Daoy (cell line): Measurements from ENCODE around the gene CCDC117. TPM values are rescaled to one million over a fixed set of nuclear protein-coding genes. Genes with fewer than 3 reads are reported as not detected.

Source experiments
- DNase-seq: peaks from one replicate; pipeline ENCODE4 v3.0.0-alpha.2; 2015; ENCODE audit warnings: low read depth
- total RNA-seq: library from RNA; depleted of rRNA; stranded (reverse); fragments of >200 nt; shearing (Covaris generic); gene quantifications from 2 replicates; pipeline ENCODE4 v1.2.3, GENCODE V29; 2014

CCDC117 gene
- total RNA-seq, 1 experiment from 2014 or later, result 33.2 TPM

GRCh38 chr22:28769394-28770085 is 3.0 kb upstream of the CCDC117 start:
- no peak for DNase-seq

GRCh38 chr22:28771195-28771791 is 1.2 kb upstream of the CCDC117 start:
- DNase-seq, result no peak

DNA sequence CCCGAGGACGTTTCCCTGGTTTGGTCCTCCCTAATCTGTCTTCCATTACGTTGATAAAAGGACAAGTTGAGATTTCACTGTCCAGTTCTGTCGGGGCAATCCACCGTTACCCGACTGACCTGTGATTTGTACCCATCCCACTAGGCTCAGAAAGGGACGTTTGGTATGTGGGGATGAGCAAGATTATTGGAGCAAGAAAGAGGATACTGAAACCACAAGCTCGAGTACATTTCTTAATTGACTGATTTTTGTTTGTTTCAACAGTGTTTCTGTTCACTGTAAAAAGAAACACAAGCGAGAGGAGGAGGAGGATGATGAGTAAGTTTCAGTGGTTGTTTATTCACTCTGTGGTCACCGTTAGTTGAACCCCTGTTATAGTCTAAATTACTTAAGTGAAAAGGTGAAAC is 969 bp downstream of the CCDC117 start:
- no peak for DNase-seq

DNA sequence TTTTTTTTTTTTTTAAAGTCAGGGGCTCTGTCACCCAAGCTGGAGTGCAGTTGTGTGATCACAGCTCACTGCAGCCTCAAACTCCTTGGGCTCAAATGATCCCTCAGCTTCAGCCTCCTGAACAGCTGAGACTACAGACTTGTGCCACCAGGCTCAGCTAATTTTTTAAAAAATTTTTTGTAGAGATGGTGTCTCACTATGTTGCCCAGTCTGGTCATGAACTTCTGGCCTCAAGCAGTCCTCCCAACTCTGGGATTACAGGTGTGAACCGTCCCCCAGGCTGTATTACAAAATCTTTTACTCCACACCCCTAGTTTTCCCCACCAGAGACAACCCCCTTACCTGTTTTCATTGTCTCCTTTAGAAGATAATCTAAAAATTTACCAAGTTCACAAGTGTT is 1.9 kb downstream of the CCDC117 start:
- DNase-seq, result no peak

GRCh38 chr22:28779833-28780232 is 7.3 kb downstream of the CCDC117 start:
- no peak for DNase-seq

GRCh38 chr22:28780296-28780695 is 7.8 kb downstream of the CCDC117 start:
- no peak for DNase-seq

DNA sequence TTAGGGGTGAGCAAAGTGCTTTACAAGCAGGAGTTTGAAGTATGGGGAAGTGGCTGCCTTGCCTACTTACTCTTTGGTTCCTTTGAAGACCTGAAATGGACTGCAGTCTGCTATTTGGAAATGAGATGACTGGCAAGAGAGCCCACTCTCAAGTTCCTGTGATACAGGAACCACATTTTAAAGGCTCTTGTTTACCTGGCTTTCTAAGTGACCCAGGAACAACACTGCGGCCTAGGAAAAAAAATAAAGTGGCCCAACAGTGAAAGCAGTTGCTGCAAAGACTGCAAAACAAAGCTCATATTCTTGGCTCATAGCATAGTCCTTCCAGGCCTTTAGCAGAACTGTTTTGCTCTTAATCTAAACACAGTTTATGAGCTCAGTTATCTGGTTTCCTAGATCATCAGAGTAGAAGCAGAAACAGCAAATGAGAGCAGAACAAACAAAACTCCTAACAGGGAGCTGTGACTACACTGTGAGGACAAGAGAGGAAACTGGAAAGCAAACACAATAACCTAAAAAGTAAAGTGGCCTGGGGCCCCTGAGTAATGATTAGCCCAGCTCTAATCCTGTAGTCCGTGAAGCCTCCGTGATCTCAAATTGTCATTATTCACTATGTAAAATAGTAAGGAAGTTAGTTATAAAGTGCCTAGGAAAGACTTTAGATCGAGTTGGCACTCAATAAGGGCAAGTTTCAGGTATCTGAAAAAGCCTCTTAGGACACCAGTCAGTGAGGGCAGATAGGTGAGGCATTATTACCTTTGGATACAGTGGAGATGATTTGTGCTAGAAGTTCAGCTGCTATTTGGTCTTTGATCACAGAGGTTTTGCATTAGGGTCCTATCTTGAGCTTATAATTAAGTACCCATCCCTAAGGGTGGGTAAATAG is 11.5 kb downstream of the CCDC117 start:
- DNase-seq, result no peak

DNA sequence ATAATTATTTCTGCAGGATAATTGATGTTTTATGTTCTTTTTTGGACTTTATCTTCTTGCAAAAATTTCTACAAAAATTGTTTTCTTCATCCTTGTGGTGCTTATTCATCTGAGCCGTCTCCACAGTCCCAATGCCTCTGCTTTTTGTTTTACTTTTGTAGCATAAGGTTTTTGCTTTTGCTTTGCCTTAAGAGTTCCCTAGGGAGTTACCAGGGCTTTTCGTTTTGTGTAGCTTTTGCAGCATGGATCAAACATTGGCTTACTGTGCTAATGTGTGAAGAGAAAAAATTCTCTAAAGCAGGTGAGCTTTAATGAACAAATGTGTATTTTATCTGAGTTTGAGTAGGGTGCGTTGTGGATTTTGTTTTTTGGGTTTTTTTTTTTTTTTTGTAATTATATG is 16.1 kb downstream of the CCDC117 start:
- no peak for DNase-seq

DNA sequence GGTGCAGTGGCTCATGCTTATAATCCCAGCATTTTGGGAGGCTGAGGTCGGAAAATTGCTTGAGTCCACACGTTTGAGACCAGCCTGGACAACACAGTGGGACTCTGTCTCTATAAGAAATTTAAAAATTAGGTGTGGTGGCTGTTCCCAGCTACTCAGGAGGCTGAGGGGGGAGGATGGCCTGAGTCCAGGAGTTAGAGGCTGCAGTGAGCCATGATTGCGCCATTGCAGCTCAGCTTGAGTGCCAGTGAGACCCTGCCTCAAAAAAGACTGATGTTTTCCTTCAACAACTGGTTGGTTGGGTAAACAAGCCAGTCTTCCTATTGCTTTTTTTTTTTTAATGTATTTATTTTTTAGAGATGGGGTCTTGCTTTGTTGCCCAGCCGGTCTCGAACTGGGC is 18.6 kb downstream of the CCDC117 start:
- DNase-seq, result no peak

- no peak for DNase-seq
These were observed 19.5 kb downstream of the CCDC117 start for GRCh38 chr22:28791841-28792490.

DNA sequence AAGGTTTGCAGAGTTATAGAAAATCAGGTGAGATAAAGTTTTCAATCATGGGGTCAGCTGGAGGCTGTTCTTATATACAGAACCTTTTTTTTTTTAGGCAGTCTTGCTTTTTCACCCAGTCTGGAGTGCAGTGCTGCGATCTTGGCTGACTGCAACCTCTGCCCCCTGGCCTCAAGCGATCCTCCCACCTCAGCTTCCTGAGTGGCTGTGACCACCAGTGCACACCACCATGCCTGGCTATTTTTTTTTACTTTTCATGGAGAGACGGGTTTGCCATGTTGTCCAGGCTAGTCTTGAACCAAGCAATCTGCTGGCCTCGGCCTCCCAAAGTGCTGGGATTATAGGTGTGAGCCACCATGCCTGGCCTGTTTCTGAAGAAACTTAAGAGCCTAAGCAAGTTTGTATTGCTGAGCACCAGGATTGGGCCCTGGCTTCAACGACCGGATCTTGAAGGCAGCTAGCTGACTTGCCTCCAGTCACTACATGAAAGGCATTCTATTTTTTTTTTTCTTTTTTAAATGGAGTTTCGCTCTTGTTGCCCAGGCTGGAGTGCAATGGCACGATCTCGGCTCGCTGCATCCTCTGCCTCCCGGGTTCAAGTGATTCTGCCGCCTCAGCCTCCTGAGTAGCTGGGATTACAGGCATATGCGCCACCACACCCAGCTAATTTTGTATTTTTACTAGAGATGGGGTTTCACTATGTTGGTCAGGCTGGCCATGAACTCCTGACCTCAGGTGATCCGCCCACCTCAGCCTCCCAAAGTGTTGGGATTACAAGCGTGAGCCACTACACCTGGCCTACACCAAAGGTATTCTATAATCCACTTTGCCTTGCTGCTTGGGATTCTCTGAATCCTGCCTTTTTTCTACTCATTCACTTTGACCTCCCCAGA is 20.2 kb downstream of the CCDC117 start:
- DNase-seq, result no peak

DNA sequence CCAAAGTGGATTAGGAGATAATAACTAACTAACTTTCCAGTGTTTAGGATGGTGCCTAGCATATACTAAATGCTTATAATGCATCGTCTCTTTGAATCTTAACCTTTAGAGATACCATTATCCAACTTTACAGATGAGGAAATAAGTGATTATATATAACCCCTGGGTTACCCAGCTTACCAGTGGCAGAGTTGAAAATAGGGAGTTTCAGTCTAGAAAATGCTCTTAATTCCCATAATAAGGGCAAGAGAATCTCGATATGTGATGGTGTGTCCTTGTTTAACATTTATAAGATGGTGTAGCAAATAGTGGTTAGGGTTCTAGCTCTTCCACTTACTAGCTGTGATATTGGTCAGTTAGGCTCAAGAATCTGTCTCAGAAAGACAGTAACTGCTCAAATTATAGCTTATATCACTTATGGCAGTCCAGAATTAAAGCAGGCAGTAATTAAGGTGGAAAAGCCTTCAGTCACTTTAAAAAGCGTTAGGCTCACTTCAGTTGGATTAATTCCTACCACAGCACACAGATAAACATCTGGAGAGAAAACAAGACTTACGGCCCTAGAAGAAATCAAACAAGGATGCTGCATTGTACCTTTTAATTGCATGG is 21.6 kb downstream of the CCDC117 start:
- DNase-seq, result no peak

GRCh38 chr22:28795071-28795693 is 22.7 kb downstream of the CCDC117 start:
- DNase-seq, result no peak

- DNase-seq, result no peak
These were observed 23.7 kb downstream of the CCDC117 start for GRCh38 chr22:28795932-28796856.

- peak; percentile 67 for DNase-seq
These were observed 26.5 kb downstream of the CCDC117 start for GRCh38 chr22:28798810-28799605.

- peak; percentile 66 for DNase-seq
These were observed 27.3 kb downstream of the CCDC117 start for GRCh38 chr22:28799606-28800307.

DNA sequence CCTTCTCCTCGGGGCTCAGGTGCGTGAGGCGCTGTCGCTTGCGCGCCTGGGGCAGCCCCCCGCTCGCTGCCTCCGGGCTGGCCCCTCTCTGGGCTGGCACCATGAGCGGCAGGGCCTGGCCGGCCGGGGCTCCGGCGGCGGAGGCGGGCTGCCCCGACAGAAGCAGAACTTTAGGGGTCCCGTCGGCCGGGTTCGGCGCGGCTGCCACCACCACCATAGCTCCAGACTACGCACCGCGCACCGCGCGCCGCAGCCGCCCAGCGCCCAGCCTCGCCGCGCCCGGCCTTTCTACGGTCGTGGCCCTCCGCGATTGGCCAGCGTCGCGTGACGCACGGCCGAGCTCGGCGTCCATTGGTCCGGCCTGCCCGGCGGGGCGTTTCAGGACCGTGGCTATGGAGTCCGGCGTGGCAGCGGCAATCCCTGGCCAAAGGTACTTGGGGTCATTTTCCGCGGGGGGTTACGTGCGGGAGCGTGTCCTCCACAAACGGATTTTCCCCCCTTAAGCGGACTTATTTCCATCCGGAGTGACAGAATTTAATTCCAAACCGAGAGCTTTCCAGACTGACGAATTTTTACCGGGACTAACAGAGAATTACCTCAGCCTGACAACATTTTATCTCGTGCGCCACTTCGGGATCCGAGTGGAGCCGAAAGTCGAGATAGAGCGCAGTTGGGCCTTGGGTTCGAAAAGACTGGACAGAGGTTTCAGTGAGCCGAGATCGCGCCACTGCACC is 28.0 kb downstream of the CCDC117 start, which contains the start of gene XBP1:
XBP1 (minus strand) TSS at position 262 of the 734 bp plus-strand sequence.
- DNase-seq, result peak; percentile 98
